ENCODE measurements around the gene ATG9B.

GRCh38 chr7:151001546-151001945 lies 22.7 kb downstream of the ATG9B start:
- no peak for TF ChIP-seq EZH2 (IDR thresholded peaks at IDR 0.05; ENCODE audit: borderline replicate concordance)
- TF ChIP-seq, protein P1, sequence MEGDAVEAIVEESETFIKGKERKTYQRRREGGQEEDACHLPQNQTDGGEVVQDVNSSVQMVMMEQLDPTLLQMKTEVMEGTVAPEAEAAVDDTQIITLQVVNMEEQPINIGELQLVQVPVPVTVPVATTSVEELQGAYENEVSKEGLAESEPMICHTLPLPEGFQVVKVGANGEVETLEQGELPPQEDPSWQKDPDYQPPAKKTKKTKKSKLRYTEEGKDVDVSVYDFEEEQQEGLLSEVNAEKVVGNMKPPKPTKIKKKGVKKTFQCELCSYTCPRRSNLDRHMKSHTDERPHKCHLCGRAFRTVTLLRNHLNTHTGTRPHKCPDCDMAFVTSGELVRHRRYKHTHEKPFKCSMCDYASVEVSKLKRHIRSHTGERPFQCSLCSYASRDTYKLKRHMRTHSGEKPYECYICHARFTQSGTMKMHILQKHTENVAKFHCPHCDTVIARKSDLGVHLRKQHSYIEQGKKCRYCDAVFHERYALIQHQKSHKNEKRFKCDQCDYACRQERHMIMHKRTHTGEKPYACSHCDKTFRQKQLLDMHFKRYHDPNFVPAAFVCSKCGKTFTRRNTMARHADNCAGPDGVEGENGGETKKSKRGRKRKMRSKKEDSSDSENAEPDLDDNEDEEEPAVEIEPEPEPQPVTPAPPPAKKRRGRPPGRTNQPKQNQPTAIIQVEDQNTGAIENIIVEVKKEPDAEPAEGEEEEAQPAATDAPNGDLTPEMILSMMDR (IDR thresholded peaks at IDR 0.05; ENCODE audit: poor library complexity) = no peak
